ENCODE results near the gene HNF1A. TPM values are rescaled to one million over a fixed set of nuclear protein-coding genes. Genes with fewer than 3 reads are reported as not detected.

HNF1A gene
- total and polyA plus RNA-seq, 10 of the 15 experiments (the other 5 are each of a cell fraction or from before 2014, with no cell fraction given), result 0.10 TPM; not detected in 9

GRCh38 chr12:120965534-120966091 is 12.7 kb upstream of the HNF1A start:
- Histone ChIP-seq H3K9me3 (replicated peaks; ENCODE audit: control insufficient read depth, insufficient read depth, low read length) (no peaks in the 10 kb centered on the region), H3K4me2 (ENCODE audit: control insufficient read depth, insufficient read depth) (no peak overlapping the region), H3K4me1 (ENCODE audit: control insufficient read depth, insufficient read depth, low read length) (no peaks in the 10 kb centered on the region; the same call in 1 of the 2 replicates), H2AFZ (ENCODE audit: control insufficient read depth, low read depth, low read length) (no peak overlapping the region), H3K27me3 (replicated peaks in 1 of 2; ENCODE audit: control insufficient read depth in 2 of 2, insufficient read depth in 2 of 2, low read length in 1 of 2) (no peaks in the 10 kb centered on the region), H3K9ac (ENCODE audit: control insufficient read depth, insufficient read depth, low read length) (no peak overlapping the region), H3K27ac (ENCODE audit: control insufficient read depth, insufficient read depth) (no peak overlapping the region), H3K79me2 (ENCODE audit: control insufficient read depth, insufficient read depth, low read length) (no peaks in the 10 kb centered on the region), H3K36me3 (ENCODE audit: control insufficient read depth in 2 of 2, insufficient read depth in 2 of 2, low read length in 1 of 2) (no peaks in the 10 kb centered on the region), H3K4me3 (no peak overlapping the region), H4K20me1 (ENCODE audit: control insufficient read depth, insufficient read depth) (no peaks in the 10 kb centered on the region)
- 73% methylated on average over 13 of the region's 13 CpGs for WGBS (ENCODE audit: insufficient coverage, insufficient replicate concordance, low lambda C conversion rate, missing lambda C conversion rate)
- ChIA-PET CTCF (interaction anchor here (1.9 to 2.6 kb wide), 2 partner anchors 109 to 384 kb away, joined by 6 to 7 read pairs; partner anchors contain the start of gene POP5), RAD21 (ENCODE audit: unreplicated experiment) (interaction anchor here (0.8 kb wide), 1 partner anchor 64 kb away, joined by 3 read pairs; no protein-coding TSS in a partner anchor), SMC1A (ENCODE audit: uncharacterized antibody, unreplicated experiment) (interaction anchor here (0.8 to 1.6 kb wide), 3 partner anchors 26 to 117 kb away, joined by 3 to 4 read pairs (median 3); no protein-coding TSS in a partner anchor), POLR2A (no interaction called here)
- ATAC-seq (no peak), FAIRE-seq (no peak), DNase-seq (ENCODE audit: low read depth, low spot score) (no peak)
- TF ChIP-seq SUPT20H (IDR thresholded peaks at IDR 0.05; ENCODE audit: borderline replicate concordance, control insufficient read depth, low read depth, low read length) (no peak), RFX5 (IDR thresholded peaks at IDR 0.05; ENCODE audit: low read depth, low read length) (no peak)
- no TSS peak for BruUV-seq (replicated peaks)
- intact Hi-C loops (cut with micrococcal nuclease; ENCODE audit: unreplicated experiment) (no loop called here), in situ Hi-C loops (cut with MboI) (no loop called here)

DNA sequence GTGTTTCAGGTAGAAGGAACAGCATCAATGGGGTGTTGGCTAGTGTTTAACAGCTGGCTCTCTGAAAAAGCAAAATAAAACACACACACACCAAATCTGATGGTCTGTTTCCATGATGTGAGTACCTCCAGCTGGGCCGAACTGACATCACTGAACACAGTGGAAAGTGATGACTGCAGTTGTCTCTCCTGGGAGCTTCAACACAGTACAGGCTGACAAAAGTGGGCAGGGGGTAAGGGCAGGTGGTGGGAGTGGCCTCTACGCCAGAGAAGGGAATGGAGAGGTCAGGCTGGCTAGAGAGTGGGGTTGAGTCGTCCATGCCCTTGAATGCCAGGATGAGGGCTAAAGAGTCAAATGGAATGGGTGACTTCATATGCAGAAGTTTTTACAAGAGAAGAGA is 8.0 kb upstream of the HNF1A start:
- 58% methylated on average over 3 of the region's 3 CpGs for WGBS (ENCODE audit: insufficient coverage, insufficient replicate concordance, low lambda C conversion rate, missing lambda C conversion rate)

More for the DNA sequence above, 8.0 kb upstream of the HNF1A start:
- POLR2A ChIA-PET, result interaction anchor here (0.5 kb wide), 1 partner anchor 27 kb away, joined by 3 read pairs; no protein-coding TSS in a partner anchor
- Histone ChIP-seq H3K9ac (ENCODE audit: control insufficient read depth, insufficient read depth, low read length) (no peak overlapping the region), H3K4me2 (ENCODE audit: control insufficient read depth, insufficient read depth) (no peak overlapping the region), H3K27me3 (replicated peaks in 1 of 2; ENCODE audit: control insufficient read depth in 2 of 2, insufficient read depth in 2 of 2, low read length in 1 of 2) (no peaks in the 10 kb centered on the region), H4K20me1 (ENCODE audit: control insufficient read depth, insufficient read depth) (no peaks in the 10 kb centered on the region), H2AFZ (ENCODE audit: control insufficient read depth, low read depth, low read length) (no peak overlapping the region), H3K36me3 (ENCODE audit: control insufficient read depth in 2 of 2, insufficient read depth in 2 of 2, low read length in 1 of 2) (no peaks in the 10 kb centered on the region), H3K27ac (ENCODE audit: control insufficient read depth, insufficient read depth) (no peak overlapping the region), H3K4me3 (no peak overlapping the region), H3K79me2 (ENCODE audit: control insufficient read depth, insufficient read depth, low read length) (no peaks in the 10 kb centered on the region), H3K4me1 (ENCODE audit: control insufficient read depth, insufficient read depth, low read length) (no peaks in the 10 kb centered on the region), H3K9me3 (replicated peaks; ENCODE audit: control insufficient read depth, insufficient read depth, low read length) (no peaks in the 10 kb centered on the region)
- no peak for DNase-seq (ENCODE audit: low read depth, low spot score)
- intact Hi-C loops (cut with micrococcal nuclease; ENCODE audit: unreplicated experiment), result loop anchor here (2.0 to 5.0 kb wide), 3 partner anchors 258 to 343 kb away; partner anchors contain the start of gene UNC119B
- CTCF ChIA-PET, result interaction anchor here (0.7 to 4.0 kb wide), 8 partner anchors 9 to 388 kb away, joined by 3 to 52 read pairs (median 4); no protein-coding TSS in a partner anchor
- no peak for ATAC-seq
- BruUV-seq (replicated peaks), result no TSS peak
- in situ Hi-C loops (cut with MboI), result loop anchor here (5.0 kb wide), 1 partner anchor 323 kb away; no protein-coding TSS in a partner anchor
- TF ChIP-seq LARP7 (IDR thresholded peaks at IDR 0.05), result no peak
- TF ChIP-seq, protein P1, sequence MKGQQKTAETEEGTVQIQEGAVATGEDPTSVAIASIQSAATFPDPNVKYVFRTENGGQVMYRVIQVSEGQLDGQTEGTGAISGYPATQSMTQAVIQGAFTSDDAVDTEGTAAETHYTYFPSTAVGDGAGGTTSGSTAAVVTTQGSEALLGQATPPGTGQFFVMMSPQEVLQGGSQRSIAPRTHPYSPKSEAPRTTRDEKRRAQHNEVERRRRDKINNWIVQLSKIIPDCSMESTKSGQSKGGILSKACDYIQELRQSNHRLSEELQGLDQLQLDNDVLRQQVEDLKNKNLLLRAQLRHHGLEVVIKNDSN (IDR thresholded peaks at IDR 0.05; ENCODE audit: borderline replicate concordance, extremely low read length, insufficient read depth, low read depth, low read length), result no peak
- no peak for TF ChIP-seq NRF1 (conservative IDR thresholded peaks at IDR 0.05; ENCODE audit: low read depth, low read length)
- no peak for TF ChIP-seq POLR2AphosphoS5 (IDR thresholded peaks at IDR 0.05; ENCODE audit: low read length)
- TF ChIP-seq CREB1 (IDR thresholded peaks at IDR 0.05; ENCODE audit: low read depth), result no peak
- no peak for TF ChIP-seq NR2F1 (conservative IDR thresholded peaks at IDR 0.05)
- no peak for TF ChIP-seq CREM (IDR thresholded peaks at IDR 0.05; ENCODE audit: low read depth)
- TF ChIP-seq ZNF622 (IDR thresholded peaks at IDR 0.05), result no peak
- SMC1A ChIA-PET (ENCODE audit: uncharacterized antibody, unreplicated experiment), result interaction anchor here (0.8 to 5.2 kb wide), 6 partner anchors 10 to 450 kb away, joined by 3 to 67 read pairs (median 10); no protein-coding TSS in a partner anchor
- no peak for FAIRE-seq
- RAD21 ChIA-PET (ENCODE audit: unreplicated experiment), result interaction anchor here (1.1 to 2.6 kb wide), 4 partner anchors 11 to 389 kb away, joined by 3 to 14 read pairs (median 4); partner anchors contain the start of gene POP5

Measured in GM12878 (cell line).